Adrenal gland (tissue), 5 donors: Measurements from ENCODE around the gene NHEJ1.

ENCODE experiments used
- POLR2A ChIP-seq, 2 donors: fragments of 450-650 bp; IDR thresholded peaks; one replicate each; pipeline ENCODE4 v1.6.1; 2017; ENCODE audit warnings: antibody characterized with exemption in 2 of 2, mild to moderate bottlenecking in 2 of 2, moderate library complexity in 1 of 2
- TF ChIP-seq, protein P1 (sequence below), 6 experiments: fragments of 450-650 bp in 4 of 6; fragments of 200-600 bp in 2 of 6; sonication (generic) in 1 of 6; IDR thresholded peaks; 1 replicate in 5 of 6; 2 replicates in 1 of 6; pipeline versions ENCODE4 v1.5.1 to v1.8.0; 2016 to 2021; ENCODE audit warnings: antibody characterized with exemption in 6 of 6, mild to moderate bottlenecking in 2 of 6, moderate library complexity in 1 of 6
- donor health status: DM: no; HTN: no; CAD: no.

GRCh38 chr2:219028141-219028540 is 132.5 kb downstream of the NHEJ1 start:
- TF ChIP-seq POLR2A (IDR thresholded peaks at IDR 0.05): no peak
- TF ChIP-seq, protein P1, sequence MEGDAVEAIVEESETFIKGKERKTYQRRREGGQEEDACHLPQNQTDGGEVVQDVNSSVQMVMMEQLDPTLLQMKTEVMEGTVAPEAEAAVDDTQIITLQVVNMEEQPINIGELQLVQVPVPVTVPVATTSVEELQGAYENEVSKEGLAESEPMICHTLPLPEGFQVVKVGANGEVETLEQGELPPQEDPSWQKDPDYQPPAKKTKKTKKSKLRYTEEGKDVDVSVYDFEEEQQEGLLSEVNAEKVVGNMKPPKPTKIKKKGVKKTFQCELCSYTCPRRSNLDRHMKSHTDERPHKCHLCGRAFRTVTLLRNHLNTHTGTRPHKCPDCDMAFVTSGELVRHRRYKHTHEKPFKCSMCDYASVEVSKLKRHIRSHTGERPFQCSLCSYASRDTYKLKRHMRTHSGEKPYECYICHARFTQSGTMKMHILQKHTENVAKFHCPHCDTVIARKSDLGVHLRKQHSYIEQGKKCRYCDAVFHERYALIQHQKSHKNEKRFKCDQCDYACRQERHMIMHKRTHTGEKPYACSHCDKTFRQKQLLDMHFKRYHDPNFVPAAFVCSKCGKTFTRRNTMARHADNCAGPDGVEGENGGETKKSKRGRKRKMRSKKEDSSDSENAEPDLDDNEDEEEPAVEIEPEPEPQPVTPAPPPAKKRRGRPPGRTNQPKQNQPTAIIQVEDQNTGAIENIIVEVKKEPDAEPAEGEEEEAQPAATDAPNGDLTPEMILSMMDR (IDR thresholded peaks at IDR 0.05): no peak
